Left forelimb (tissue), 1 donor: Measurements from ENCODE around the gene NLGN1.

Experiments
- DNase-seq: peaks from one replicate; pipeline ENCODE4 v3.0.0-alpha.2; 2018; ENCODE audit warnings: low spot score

NLGN1 gene

DNA sequence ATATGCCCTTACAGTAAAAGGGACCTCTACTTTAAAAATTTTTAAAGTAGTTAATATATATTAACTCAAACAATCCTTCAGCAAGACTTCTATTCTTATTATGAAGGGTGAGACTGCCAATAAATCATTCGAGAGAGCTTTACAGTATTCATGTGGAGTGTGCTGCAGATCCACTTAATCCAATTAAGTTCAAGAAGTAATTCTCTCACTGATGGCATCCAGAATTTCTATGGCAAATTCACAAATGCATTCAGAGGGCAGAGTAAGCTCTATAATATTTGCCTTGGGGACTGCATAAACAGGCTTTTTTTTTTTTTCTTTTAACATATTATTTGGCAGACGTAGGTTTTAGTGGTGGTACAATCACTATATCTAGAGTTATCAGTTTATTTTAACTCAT, 692.0 kb downstream of the NLGN1 start:
- DNase-seq, result no peak

DNA sequence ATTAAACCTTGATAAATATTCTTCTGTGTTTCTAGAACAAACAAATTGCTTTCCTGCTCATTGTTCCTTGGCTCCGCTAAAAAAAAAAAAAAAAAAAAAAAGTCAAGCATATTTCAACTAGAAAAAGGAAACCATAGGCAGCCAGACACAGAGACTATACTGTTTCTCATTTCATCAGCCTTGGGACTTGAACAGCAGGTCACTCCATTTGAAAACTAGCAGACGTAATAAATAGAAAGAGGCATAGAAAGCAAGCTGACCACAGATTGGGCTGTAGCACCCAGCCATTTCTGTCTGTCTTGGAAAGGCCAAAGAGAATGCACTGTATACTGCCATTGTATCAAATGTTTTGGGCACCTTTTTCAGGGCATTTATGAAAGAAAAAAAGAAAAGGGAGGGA, 697.1 kb downstream of the NLGN1 start:
- no peak for DNase-seq

DNA sequence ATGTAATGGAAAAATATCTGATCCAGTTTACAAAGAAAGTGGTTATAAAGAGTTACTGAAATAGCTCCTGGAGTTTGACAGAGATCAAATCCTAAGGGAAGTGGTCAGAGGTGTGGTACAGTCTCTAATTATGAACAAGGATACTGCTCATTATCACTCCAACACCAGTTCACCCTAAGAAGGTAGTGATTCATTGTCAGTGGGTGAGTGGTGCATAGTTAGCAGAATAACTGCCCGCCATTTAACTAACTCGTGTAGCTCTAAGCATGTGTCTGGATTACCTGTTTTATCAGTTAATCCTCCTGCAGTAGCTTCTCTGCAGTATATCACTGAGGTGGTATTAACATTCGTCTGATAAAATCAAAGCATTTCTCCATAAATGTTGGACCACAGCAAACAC, 700.1 kb downstream of the NLGN1 start:
- DNase-seq, result no peak

DNA sequence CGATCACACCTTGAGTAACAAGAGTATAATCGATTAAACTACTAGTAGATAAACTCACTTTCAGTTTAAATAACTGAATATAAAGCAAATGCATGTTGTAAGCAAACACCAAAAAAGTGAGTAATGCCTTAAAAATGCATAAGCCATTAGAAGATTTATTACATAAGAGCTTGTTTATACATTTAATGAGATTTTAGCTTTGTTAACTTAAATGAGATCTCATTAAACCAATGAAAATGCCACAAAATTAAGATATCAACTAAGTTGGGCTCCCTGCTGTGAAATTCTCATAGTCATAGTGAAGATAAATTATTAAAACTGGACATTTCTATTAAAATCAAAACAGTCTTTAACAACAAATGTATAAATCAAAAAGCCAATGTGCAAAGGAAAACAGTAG, 701.2 kb downstream of the NLGN1 start:
- no peak for DNase-seq

DNA sequence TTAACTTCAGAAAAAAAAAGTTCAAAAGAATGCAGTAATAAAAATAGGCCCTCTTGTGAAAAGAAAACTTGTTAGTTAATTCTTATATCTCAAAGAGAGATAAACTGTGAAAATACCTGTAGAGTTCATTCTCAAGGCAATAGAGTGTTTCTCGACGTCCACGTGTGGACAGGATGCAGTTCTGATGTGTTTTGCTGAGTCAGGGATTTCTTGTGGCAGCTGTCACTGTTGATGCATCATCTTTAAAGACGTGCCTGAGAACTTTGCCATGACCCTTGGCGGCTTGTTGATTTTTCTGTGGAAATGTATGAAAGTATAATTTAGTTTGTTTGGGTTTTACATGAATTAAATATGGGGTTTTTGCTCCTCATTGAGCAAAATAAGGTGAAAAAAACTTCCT, 702.2 kb downstream of the NLGN1 start:
- DNase-seq, result no peak

DNA sequence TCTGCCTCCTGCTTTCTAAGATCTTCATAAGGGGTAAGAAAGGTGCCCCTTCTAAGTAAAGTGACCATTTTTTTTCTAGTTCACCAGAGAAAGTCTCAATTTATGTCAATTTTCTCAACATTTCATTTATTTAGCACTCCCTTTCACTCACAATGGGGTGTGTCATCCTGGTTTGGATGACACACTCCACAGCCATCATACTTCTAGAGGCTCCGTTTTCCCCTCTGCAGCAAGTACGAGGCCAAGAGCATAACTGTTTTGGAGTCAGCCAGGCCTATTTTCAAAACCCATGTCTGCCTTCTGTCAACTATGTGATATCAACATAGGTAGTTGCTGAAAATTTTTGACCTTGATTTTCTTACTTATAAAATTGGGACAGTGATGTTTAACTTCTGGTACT, 703.2 kb downstream of the NLGN1 start:
- no peak for DNase-seq

DNA sequence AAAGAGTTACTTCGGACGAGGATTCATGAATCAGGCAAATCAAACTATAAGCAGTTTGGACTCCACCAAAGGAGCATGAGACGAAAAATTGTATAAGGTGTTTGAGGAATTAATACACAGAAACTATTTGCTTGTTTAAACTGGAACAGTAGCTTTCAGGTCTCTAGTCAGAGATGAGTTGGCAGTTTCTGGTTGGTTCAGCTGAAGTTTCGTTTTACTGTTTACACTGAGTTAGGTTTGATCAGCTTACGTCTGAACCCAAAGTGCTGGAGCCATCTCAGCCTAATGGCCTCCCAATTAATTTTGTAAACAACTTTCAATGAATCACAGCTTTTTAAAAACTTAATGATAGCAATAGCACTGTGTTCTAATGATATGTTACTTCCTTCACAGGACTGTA, 703.7 kb downstream of the NLGN1 start:
- DNase-seq, result no peak

DNA sequence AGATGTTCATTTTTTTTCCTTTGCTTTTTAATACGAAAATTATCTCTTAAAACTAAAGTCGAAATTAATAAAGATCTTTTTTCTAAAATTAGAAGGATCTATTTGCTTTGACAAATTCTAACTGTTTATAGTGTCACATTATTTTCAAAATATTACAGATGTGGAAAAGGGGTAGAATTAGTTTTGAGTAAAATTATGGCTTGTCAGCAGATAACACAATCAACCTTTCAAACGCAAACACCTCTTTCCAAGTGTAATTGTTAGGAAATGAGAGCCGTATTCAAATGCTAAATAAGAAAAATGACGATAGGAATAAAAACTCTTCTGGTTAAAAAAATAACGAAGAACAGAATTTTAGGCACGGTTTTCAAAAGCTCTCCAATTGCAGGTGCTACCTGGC, 704.7 kb downstream of the NLGN1 start:
- DNase-seq, result no peak

DNA sequence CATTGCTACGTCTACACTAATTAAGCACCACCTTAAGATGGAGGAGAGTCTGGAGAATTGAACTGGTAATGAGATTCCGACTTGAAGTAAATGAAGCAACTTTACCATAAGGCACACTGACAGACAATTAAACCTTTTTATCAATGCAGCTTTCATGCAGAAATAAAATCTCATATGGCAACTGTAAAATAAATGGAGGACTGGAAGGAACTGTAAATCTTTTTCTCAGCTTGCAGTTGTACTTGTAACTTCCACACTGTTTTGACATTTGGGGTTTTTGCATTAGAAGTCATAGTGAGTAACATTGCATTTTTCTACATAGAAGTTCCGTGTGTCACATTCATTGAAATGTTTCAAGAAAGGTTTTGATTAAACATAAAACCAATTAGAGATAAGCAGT, 705.3 kb downstream of the NLGN1 start:
- DNase-seq, result no peak

DNA sequence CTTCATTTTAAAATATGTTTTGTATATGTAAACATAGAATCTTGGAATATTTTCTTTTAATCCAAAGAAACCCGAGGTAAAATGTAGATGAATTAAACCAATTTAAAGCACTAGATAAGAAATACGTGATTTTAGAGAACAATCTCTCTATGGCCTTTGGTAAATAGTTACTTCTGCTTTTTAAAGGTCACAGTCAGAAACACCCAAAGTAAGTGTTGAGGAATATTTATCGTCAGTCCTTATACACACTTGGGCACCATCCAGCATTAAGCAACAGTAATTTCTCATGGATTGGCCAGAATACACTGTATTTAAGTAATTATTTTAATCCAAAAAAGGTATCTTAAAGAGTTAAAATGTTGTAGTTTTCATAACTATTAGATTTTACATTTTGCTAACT, 713.2 kb downstream of the NLGN1 start:
- DNase-seq, result no peak

DNA sequence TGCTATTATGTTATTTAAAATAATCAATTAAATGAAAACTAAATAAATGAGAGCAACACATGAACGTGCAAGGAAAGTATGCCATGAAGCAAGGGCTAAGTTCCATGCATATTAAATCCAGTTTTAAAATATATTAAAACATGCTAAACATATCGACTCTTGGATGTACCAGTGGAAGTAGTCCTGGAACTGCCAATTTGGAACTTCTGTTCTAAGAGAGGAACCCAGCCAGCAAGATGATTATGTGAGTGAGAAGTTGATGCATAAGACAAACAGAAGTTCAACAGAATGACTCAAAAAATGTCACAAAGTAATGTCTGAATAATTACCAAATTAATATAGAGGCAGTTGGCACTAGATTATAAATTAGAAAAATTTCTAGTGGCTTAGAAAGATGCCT, 714.2 kb downstream of the NLGN1 start:
- DNase-seq, result no peak

DNA sequence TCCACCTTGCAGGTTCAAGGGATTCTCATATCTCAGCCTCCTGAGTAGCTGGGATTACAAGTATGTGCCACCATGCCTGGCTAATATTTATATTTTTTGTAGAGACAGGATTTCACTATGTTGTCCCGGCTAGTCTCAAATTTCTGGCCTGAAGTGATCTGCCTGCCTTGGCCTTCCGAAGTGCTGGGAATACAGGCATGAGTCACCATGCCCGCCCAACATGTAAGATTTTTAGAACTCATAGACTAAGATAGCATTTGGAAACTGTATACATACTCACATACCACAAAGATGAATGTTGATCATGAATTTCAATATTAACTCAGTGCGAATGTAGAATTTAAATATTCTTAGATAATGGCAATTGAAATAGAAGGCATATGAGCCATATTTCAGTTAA, 718.9 kb downstream of the NLGN1 start:
- no peak for DNase-seq

DNA sequence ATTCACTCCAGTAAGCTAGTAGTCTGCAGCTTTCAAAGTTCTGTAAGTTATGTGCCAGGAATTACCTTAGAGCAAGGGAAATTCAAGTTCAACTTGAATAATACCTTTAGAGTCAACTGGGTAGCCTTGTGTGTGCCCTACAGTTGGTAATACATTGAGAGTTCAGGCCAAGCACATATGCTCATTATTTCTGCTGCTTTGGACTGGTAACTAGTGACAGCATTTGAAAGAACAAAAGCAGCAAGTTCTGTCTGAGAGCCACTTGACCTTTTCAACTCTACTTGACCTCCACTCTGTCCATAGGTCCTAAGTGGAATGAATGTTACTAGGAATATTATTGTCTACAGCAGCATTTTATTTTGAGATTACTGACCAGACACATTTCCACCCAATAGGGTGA, 723.5 kb downstream of the NLGN1 start:
- no peak for DNase-seq

DNA sequence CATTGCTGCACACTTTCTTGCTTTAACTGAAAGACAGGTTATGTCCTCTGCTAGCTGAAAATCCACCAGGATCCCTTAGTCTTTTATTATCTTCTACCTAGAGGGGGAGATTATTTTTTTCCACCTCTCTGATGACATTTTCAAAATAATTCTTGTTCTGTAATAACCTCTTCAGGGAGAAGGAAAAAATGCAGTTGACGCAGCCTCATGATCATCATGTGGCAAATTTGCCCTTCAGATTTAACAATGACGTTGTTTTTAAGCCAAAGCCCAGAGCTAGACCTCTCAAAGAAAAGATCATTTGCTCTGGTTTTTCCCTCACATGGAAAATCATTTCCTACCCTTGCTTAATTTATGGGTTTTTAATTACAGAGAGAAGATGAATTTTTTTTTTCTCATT, 724.9 kb downstream of the NLGN1 start:
- DNase-seq, result no peak

DNA sequence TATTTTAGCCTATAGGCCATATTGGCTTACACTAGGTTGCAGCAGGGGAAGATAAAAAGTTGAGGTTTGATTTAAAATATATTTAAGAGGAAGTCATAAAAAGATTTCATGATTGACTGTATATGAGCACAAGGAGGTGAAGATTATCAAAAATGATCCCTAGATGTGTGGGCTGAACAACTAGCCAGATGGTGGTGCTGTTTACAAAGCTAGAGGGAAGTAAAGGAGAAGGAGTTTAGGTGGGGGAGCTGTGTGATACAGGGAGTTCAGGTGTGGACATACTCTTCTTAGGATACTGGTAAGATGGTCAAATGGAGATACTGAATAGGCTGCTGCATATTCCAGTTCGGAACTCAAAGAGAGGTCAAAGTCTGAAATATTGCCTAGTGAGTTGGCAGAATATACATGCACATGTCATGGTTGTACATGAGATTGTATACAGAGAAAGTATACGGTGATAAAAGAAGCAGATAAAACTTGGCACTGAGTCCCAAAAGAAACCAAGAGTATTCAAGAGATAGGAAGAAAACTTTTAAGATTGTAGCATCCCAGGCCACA, 727.8 kb downstream of the NLGN1 start:
- no peak for DNase-seq

DNA sequence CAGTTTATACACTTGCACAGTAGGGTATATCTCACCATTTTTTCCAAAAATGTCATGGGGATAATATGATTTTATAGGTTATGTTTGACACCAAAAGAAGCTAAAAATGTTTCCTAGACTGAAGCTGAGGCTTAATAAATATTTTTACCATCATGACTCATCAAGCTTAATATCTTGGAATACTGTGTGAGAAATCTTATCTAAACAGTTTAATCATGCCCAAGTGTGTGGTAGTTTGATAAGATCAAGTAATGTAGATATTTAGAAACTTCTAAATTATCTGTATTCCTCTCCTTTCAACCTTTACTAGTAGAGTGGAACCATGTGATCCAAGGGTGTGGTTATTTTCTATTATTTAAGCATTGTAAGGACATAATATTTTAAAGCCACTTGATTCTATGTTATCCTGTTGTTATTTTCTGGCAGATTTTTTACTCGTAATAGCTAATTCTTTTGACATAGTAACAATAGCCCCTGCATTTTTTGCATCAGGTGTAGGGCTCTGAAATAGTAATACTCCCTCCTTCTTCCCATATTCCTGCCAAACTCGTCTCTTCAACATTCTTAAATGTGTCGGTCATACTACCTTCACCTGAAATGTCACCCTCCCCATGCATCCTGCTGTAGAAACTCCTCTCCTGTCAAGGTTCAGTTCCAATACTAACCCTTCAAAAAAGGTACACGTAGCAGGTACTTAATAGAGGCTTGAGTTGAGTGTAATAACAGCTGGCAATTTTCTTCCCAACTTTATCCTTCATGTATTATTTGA, 729.6 kb downstream of the NLGN1 start:
- DNase-seq, result no peak

DNA sequence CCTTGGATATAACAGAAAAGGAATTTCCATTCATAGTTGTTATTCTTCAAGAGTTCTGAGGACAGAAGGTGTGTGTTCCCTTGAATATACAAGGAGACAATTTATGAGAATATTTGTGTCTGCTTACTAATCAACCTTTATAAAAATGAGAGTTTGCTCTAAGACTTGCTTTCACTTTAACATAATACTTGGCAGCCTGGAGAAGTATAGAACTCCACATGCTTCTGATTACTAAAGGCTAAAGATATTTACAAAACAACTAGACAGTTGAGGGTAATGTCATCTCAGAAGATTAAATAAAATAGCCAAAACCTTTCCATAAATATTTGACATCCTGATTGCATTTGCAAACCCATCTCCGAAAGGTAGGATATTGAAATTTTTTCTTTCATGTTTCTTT, 734.5 kb downstream of the NLGN1 start:
- DNase-seq, result no peak

DNA sequence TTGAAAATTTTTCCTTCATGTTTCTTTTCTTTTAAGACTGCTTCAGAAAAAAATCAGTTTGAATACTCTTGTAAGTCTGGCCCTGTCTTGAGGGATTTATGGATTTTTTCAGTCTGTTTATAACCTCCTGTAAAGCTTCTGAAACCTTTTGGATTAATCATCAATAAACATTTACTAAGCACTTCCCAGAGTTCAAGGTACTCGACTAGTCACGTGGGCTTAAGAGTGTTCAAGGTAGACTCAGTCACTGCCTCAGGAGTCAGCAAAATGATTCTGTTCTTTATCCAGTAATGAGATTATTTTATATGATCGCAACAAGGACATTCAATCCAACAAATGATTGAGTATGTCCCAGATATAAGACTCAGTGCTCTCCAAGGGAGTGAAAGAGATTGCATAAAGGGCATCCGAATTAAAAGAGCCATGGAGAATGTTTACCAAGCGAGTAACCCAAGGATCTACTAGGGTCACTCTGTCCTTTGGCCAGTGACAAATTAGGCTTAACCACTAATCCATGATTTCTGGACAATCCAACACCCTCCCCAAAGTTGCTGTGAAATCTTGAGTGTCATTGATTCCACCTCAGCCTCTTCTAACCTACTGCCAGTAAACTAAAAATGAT, 735.0 kb downstream of the NLGN1 start:
- no peak for DNase-seq

DNA sequence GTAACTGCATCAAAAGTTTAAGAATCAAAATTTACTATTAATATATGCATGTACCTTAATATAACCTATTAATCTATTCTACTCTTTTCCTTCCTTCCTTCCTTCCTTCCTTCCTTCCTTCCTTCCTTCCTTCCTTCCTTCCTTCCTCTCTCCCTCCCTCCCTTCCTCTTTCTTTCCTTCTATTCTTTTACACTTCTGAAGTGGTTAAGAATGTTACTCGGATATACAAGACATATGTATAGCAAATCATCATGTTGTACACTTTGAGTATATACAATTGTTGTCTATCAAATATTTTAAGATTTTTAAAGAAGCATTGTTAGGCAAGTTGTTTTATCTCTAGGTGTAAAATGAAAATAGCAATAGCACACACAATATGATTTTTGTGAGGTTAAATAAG, 748.5 kb downstream of the NLGN1 start:
- no peak for DNase-seq

DNA sequence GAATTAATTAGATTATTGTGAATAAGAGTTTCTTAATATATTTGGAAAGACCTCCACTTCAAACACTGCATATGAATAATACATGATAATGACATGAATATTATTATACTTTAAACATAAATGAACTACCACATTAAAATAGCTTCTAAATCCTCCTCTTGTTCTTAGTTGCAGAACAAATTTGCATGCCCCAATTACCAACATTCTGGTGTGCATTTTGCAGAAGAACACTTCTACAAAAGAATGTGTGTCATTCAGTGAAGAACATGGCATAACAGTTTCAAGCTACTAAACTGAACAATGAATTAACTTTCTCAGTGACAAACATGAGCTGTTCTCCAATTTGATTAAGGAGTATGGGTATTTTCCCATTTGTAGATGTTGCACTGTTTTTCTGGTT, 750.3 kb downstream of the NLGN1 start:
- DNase-seq, result no peak

DNA sequence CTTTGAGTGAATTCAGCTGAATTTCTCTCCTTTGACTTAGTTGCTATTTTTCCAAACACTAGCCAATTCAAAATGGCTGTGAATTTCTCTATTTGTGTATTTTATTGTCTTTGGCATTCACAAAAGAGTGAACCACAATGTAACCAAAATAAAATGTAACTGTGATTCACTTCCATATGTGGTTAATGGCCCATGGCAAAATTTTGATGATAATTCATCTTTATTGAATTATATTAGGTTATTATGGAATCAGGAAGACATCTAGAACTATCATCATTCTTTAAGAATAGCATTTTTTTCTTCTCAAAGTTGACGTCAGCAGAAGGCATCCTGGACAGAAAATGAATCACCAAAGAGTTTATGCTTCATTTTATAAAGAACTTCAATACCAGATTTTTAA, 756.3 kb downstream of the NLGN1 start:
- DNase-seq, result no peak

DNA sequence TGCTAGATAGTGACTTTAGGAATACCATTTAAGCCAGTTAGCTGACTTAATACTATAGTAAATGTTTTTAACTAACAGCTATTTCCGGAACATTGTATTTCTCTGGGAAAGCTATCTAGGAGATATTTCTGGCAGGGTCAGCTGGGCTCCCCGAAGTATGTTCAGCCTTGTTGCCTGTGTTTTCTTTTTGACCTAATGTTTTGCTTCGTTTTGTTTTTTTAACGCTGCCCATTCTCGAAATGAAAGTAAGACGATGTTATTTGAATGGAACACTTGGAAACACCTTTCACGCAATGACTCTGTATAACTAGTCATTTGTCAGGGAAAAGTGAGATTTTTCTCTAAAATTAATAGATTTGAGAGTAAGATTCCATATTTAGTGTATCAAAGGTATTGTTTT, 758.7 kb downstream of the NLGN1 start:
- DNase-seq, result no peak

DNA sequence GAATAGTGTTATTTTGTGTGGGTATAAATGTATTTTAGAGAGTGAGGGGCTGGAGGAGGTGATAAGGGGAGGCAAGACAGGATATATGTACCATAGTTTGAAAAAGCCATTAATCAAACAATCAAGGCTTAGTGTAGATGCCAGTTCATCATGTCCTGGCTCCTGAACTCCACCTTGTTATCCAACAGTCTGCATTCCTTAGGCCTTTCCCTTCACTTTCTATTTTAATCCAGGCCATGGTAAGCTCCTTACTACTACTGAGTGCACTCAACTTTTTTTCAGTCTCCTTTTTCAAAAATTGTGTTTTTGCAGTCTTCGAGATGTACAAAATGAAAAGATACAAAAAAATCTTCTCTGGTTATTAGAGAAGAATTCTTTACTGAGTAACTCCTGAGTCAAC, 761.1 kb downstream of the NLGN1 start:
- no peak for DNase-seq

DNA sequence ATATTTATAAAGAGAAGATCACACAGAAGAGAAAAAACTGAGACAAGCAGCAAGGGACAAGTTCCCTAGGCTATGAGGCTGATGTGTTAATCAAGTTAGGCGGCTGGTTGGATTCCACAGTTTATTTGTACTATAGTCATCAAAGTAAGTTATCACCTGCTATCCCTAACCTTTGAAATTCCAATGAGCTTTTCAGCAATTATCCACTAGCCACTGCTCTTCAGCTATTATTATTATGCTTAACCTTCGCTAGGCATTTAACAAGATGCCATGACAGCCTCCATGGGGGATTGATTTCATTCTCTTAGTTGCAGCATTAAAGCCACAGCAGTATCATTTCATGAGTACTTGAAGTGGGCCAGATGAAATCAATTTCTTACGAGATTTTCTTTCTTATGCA, 762.1 kb downstream of the NLGN1 start:
- DNase-seq, result no peak
